DND-41 (cell line): ENCODE data around the gene CSNK2A2.

Experiments
- ATAC-seq: fragments of 200-7000 bp; cut with Tn5 transposase; 3 replicates; pipeline ENCODE4 v1.9.1; 2021; ENCODE audit warnings: low read depth; ENCODE audit not compliant: insufficient read depth
- DNase-seq: peaks from one replicate; pipeline ENCODE4 v3.0.0-alpha.2; 2020
- H2AFZ ChIP-seq: 2 replicates; pipeline ENCODE4 v1.6.0; 2012; ENCODE audit warnings: low read depth, low read length
- H3K27ac ChIP-seq: 2 replicates; pipeline ENCODE4 v1.5.1; 2012; ENCODE audit warnings: low read length, inconsistent platforms
- H3K27me3 ChIP-seq: fragments of 200-600 bp; sonication (generic); 2 replicates; pipeline ENCODE4 v1.6.0; 2012; ENCODE audit warnings: low read length, mild to moderate bottlenecking, inconsistent platforms; ENCODE audit not compliant: insufficient read depth, poor library complexity
- H3K36me3 ChIP-seq: 2 replicates; pipeline ENCODE4 v1.5.1; 2012; ENCODE audit warnings: low read length, inconsistent platforms; ENCODE audit not compliant: insufficient read depth
- H3K4me1 ChIP-seq: 2 replicates; pipeline ENCODE4 v1.5.1; 2012; ENCODE audit warnings: mild to moderate bottlenecking, low read length; ENCODE audit not compliant: insufficient read depth
- H3K4me2 ChIP-seq: 2 replicates; pipeline ENCODE4 v1.6.0; 2012; ENCODE audit warnings: mild to moderate bottlenecking, moderate library complexity, low read length, inconsistent platforms; ENCODE audit not compliant: insufficient read depth
- H3K4me3 ChIP-seq, 2 experiments: fragments of 200-600 bp in 1 of 2; shearing (Covaris generic) in 1 of 2; 2 replicates each; pipeline ENCODE4 v1.5.1; 2012 to 2016; ENCODE audit warnings: inconsistent platforms in 2 of 2, low read length in 2 of 2, mild to moderate bottlenecking in 2 of 2, low read depth in 1 of 2, moderate library complexity in 1 of 2
- H3K79me2 ChIP-seq: 2 replicates; pipeline ENCODE4 v1.6.0; 2012; ENCODE audit warnings: low read length, inconsistent platforms; ENCODE audit not compliant: insufficient read depth
- H3K9ac ChIP-seq: 2 replicates; pipeline ENCODE4 v1.6.0; 2012; ENCODE audit warnings: low read depth, mild to moderate bottlenecking, inconsistent platforms, low read length, moderate library complexity
- H3K9me3 ChIP-seq: 2 replicates; pipeline ENCODE4 v1.5.1; 2012; ENCODE audit warnings: low read length, moderate library complexity, mild to moderate bottlenecking, inconsistent platforms; ENCODE audit not compliant: insufficient read depth, severe bottlenecking
- H4K20me1 ChIP-seq: 2 replicates; pipeline ENCODE4 v1.6.0; 2012; ENCODE audit warnings: low read length; ENCODE audit not compliant: insufficient read depth
- EZH2 ChIP-seq: IDR thresholded peaks from 3 replicates; pipeline ENCODE4 v1.6.1; 2012; ENCODE audit warnings: borderline replicate concordance, low read depth, mild to moderate bottlenecking, moderate library complexity, low read length, inconsistent platforms; ENCODE audit not compliant: severe bottlenecking
- TF ChIP-seq, protein P1 (sequence below): IDR thresholded peaks from 2 replicates; pipeline ENCODE4 v1.5.1; 2012; ENCODE audit warnings: borderline replicate concordance, low read length, moderate library complexity, mild to moderate bottlenecking; ENCODE audit not compliant: poor library complexity, severe bottlenecking; ENCODE audit errors: extremely low read depth

Gene CSNK2A2

GRCh38 chr16:58126451-58126961 lies 71.4 kb downstream of the CSNK2A2 start:
- H4K20me1 ChIP-seq, result peaks cover 64% of the 10 kb centered on the region
- H3K79me2 ChIP-seq, result peaks cover 85% of the 10 kb centered on the region
- H3K4me2 ChIP-seq, result peak overlapping the region; percentile 70
- H3K27ac ChIP-seq, result no peak overlapping the region
- ATAC-seq (no peak), DNase-seq (no peak)
- peak overlapping the region in 1 of 2 experiments; percentile 84; a peak in 3 of 4 replicates for H3K4me3 ChIP-seq
- peak overlapping the region; percentile 93 for H3K9ac ChIP-seq
- H3K9me3 ChIP-seq, result no peaks in the 10 kb centered on the region
- TF ChIP-seq EZH2, result no peak
- TF ChIP-seq, protein P1, sequence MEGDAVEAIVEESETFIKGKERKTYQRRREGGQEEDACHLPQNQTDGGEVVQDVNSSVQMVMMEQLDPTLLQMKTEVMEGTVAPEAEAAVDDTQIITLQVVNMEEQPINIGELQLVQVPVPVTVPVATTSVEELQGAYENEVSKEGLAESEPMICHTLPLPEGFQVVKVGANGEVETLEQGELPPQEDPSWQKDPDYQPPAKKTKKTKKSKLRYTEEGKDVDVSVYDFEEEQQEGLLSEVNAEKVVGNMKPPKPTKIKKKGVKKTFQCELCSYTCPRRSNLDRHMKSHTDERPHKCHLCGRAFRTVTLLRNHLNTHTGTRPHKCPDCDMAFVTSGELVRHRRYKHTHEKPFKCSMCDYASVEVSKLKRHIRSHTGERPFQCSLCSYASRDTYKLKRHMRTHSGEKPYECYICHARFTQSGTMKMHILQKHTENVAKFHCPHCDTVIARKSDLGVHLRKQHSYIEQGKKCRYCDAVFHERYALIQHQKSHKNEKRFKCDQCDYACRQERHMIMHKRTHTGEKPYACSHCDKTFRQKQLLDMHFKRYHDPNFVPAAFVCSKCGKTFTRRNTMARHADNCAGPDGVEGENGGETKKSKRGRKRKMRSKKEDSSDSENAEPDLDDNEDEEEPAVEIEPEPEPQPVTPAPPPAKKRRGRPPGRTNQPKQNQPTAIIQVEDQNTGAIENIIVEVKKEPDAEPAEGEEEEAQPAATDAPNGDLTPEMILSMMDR, result no peak
- H3K36me3 ChIP-seq, result peaks cover 11% of the 10 kb centered on the region
- no peak overlapping the region for H2AFZ ChIP-seq
- no peaks in the 10 kb centered on the region for H3K27me3 ChIP-seq
- H3K4me1 ChIP-seq, result peaks cover 65% of the 10 kb centered on the region

GRCh38 chr16:58125781-58126335 lies 72.0 kb downstream of the CSNK2A2 start:
- DNase-seq, result no peak
- peaks cover 66% of the 10 kb centered on the region for H3K4me1 ChIP-seq
- H3K4me3 ChIP-seq, result peak overlapping the region in 1 of 2 experiments; percentile 84; a peak in 1 of 4 replicates
- peaks cover 11% of the 10 kb centered on the region for H3K36me3 ChIP-seq
- no peak overlapping the region for H3K9ac ChIP-seq
- ATAC-seq, result no peak
- no peaks in the 10 kb centered on the region for H3K9me3 ChIP-seq
- peaks cover 91% of the 10 kb centered on the region for H3K79me2 ChIP-seq
- no peak overlapping the region for H2AFZ ChIP-seq
- peaks cover 71% of the 10 kb centered on the region for H4K20me1 ChIP-seq
- no peaks in the 10 kb centered on the region for H3K27me3 ChIP-seq
- H3K27ac ChIP-seq, result no peak overlapping the region; the same call in 1 of the 2 replicates
- TF ChIP-seq EZH2, result no peak
- peak overlapping the region; percentile 70; the same call in 1 of the 2 replicates for H3K4me2 ChIP-seq

- ATAC-seq (no peak), DNase-seq (no peak)
- Histone ChIP-seq H3K27me3 (no peaks in the 10 kb centered on the region), H3K9ac (no peak overlapping the region), H2AFZ (no peak overlapping the region), H3K4me2 (peak overlapping the region; percentile 70; the same call in 1 of the 2 replicates), H4K20me1 (peaks cover 79% of the 10 kb centered on the region), H3K4me1 (peaks cover 62% of the 10 kb centered on the region), H3K79me2 (peaks cover 97% of the 10 kb centered on the region), H3K9me3 (no peaks in the 10 kb centered on the region), H3K4me3 (no peak overlapping the region), H3K27ac (no peak overlapping the region), H3K36me3 (peaks cover 11% of the 10 kb centered on the region)
- TF ChIP-seq, protein P1, result no peak
- no peak for TF ChIP-seq EZH2
Observed at GRCh38 chr16:58125041-58125440, 72.9 kb downstream of the CSNK2A2 start.

GRCh38 chr16:58124601-58124915 lies 73.3 kb downstream of the CSNK2A2 start:
- Histone ChIP-seq H4K20me1 (peaks cover 84% of the 10 kb centered on the region), H3K4me3 (no peak overlapping the region), H3K9ac (no peak overlapping the region), H3K36me3 (peaks cover 11% of the 10 kb centered on the region), H3K9me3 (no peaks in the 10 kb centered on the region), H3K27me3 (no peaks in the 10 kb centered on the region), H2AFZ (no peak overlapping the region), H3K79me2 (peaks cover 96% of the 10 kb centered on the region), H3K27ac (no peak overlapping the region), H3K4me2 (peak overlapping the region; percentile 28; the same call in 1 of the 2 replicates), H3K4me1 (peaks cover 58% of the 10 kb centered on the region)
- TF ChIP-seq, protein P1, result no peak
- no peak for TF ChIP-seq EZH2
- DNase-seq (no peak), ATAC-seq (no peak)
